Epithelial cell of esophagus (primary cell): ENCODE results near the gene FAT2.

Experiments used
- DNase-seq: peaks from one replicate; pipeline ENCODE4 v3.0.0; 2010; ENCODE audit warnings: low read depth
- H3K4me3 ChIP-seq: 2 replicates; pipeline ENCODE4 v1.5.1; 2011; ENCODE audit warnings: mild to moderate bottlenecking, low read length, control low read depth
- CTCF ChIP-seq: IDR thresholded peaks from 2 replicates; pipeline ENCODE4 v1.5.1; 2011; ENCODE audit warnings: low read depth, mild to moderate bottlenecking, low read length, control low read depth, inconsistent platforms; ENCODE audit not compliant: insufficient read depth; ENCODE audit errors: missing control alignments

Gene FAT2

GRCh38 chr5:151631941-151632340, 40.8 kb upstream of the FAT2 start:
- no peak for DNase-seq
- no peak overlapping the region for H3K4me3 ChIP-seq
- TF ChIP-seq CTCF = no peak

- DNase-seq = no peak
- H3K4me3 ChIP-seq = no peak overlapping the region
- no peak for TF ChIP-seq CTCF
These were observed 39.0 kb upstream of the FAT2 start for GRCh38 chr5:151630088-151630487.

- no peak for TF ChIP-seq CTCF
- no peak overlapping the region for H3K4me3 ChIP-seq
- DNase-seq = peak; percentile 77
These were observed 37.1 kb upstream of the FAT2 start for GRCh38 chr5:151628112-151628823.

- no peak for TF ChIP-seq CTCF
- no peak overlapping the region for H3K4me3 ChIP-seq
- peak; percentile 92 for DNase-seq
These were observed 36.5 kb upstream of the FAT2 start for GRCh38 chr5:151627650-151628049.

- no peak for TF ChIP-seq CTCF
- no peak overlapping the region for H3K4me3 ChIP-seq
- DNase-seq = no peak
These were observed 34.2 kb upstream of the FAT2 start for GRCh38 chr5:151625285-151625684.

- TF ChIP-seq CTCF = no peak
- no peak overlapping the region for H3K4me3 ChIP-seq
- no peak for DNase-seq
These were observed 33.3 kb upstream of the FAT2 start for GRCh38 chr5:151624476-151624875.
